Measurements from ENCODE around the gene MCC.
"Not testable (repeated sequence)": the region's sequence is repeated elsewhere in the genome, so short reads cannot be mapped to it uniquely, and the experiment has no call there.

MCC gene

DNA sequence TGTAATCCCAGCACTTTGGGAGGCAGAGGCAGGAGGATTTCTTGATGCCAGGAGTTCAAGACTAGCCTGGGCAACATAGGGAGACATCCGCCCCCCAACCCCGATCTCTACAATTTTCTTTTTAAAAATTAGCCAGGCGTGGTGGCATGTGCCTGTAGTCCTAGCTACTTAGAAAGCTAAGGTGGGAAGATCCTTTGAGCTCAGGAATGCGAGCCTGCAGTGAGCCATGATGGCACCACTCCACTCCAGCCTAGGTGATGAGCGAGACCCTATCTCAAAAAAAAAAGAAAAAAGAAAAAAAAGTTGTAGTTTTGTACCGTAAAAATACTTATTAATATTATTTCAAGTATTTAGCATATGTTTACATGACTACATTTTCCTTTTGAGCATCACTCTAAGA lies 82.7 kb downstream of the MCC start:
- no peak for DNase-seq

DNA sequence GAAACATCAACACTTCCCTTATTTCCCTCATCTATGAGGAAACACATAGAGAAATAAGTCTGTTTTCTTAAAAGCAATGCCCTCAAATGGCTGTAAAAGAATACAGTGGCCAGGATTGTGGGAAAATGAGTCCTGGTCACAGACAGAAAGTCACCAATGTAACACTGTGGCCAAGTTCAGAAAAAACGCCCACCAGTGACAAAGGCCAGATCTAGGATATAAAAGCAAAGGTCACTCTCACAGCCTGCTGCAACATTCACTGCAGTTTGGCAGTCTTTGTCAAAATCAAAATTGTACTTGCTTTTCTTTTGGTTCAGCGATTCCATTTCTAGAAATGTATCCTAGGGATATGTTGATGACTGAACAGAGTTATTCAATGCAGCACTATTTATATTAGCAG lies 84.0 kb downstream of the MCC start:
- DNase-seq, result no peak

DNA sequence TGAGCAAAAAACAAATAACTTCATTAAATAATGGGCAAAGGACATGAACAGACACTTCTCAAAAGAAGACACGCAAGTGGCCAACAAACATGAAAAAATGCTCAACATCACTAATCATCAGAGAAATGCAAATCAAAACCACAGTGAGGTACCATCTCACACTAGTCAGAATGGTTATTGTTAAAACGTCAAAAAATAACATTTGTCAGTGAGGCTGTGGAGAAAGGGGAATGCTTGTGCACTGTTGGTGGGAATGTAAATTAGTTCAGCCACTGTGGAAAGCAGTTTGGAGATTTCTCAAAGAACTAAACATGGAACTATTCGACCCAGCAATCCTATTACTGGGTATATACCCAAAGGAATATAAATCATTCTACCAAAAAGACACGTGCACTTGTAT lies 90.3 kb downstream of the MCC start:
- DNase-seq, result not testable (repeated sequence)

DNA sequence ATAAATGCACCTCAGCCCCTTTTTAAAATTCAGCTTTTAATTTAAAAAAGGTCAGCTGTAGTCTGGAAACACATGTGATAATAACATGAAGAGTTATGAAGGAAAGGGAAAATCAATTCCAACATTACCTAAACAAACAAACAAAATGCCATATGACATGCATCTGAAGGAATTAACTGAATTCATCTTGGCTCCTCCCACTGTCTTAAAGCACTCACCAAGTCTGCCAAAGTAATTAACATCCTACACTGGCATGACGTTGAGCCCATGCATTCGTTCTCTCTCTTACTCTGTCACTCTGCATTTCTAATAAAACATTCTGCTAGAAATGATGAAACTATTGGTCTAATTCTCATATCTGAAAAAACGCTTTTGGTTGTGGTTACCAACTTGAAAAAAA lies 91.2 kb downstream of the MCC start:
- no peak for DNase-seq

DNA sequence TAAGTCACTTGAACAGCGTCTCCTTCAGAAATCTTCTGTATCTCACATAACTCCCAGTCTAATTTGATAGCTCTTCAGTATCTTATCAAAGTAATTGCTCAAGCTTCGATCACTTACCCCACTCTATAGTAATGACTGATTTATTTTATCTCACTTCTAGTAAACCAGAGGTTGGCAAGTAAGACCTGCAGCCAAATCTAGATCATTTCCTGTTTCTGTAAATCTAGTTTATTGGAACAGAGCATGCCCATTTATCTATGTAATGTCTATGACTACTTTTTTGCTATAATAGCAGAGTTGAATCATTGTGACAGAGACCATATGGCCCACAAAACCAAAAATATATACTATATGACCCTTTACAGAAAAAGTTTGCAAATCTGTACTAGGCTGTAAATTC lies 93.6 kb downstream of the MCC start:
- DNase-seq, result no peak

DNA sequence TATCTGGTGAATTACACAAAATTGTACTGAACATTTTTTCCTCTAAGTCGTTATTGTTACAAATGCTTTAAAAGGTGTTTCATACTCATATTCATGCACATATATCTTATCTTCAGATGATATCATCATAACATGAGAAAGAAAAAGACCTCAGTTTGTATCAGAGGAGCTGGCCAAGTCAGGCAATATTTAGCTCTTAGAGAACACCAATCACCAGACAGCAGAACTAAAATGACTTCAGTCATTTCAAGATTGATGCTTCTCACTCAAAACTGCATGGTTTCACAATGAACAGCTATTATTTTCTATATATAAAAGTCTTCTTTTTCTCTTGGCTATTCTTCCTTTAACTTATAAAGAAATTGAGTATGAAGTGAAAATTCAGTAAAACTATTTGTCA lies 98.0 kb downstream of the MCC start:
- no peak for DNase-seq

DNA sequence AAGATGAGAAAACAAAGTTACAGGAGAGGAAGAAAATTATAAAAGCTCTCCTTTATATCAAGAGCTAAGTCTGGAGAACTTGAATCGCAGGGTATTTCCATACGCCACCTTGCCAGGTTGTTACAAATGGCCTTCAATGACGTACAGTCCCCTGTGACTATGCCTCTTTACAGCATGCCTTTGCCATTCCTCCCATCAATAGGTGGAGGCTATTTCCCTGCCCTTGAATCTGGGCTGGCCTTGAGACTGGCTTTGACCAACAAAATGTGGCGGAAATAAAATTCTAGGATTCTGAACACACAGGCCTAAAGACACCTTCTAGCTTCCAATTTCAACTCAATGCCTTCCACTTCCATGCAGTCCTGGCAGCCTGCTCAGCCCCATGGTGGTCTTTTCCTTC lies 99.1 kb downstream of the MCC start:
- DNase-seq, result no peak

DNA sequence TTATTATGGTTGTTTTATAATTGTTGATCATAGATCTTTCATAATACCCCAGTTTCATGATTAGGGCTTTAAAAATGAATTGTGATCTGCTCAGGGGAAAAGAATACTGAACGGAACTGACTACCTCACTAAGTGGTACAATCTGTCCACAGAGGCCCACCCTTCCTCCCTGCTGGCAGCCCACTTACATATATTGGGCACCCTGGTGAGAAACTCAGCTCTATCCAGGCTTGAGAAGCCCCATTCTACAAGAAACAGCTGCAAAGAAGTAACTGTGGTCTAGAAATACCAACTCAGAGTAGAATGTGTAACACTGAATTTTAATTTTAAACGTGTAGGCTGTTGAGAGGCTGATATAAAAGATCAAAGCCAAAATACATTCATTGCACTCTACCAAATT lies 100.4 kb downstream of the MCC start:
- DNase-seq, result no peak

DNA sequence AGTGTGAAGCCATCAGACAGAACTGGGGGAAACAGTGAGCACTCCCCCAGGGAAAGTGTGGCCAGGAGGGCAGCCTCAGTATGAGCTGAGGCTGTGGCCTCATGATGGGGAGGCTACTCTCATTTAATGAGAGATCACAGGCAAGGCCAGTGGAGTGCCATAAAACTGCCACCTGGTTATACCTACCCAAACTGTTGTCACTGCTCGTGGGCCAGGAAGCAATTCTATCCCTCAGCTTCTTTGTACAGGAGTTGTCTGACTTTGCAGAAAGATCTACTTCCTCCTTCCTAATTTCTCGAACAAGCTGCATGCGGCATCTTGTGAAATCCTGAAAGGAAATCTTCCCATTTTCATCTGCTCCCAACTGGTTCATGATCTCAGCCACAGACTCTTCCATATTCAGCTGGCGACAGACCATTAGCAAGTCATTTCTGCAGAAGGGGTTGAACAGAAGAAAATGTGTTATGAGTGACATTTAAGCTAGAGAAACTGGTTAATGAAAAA lies 103.4 kb downstream of the MCC start:
- no peak for DNase-seq

DNA sequence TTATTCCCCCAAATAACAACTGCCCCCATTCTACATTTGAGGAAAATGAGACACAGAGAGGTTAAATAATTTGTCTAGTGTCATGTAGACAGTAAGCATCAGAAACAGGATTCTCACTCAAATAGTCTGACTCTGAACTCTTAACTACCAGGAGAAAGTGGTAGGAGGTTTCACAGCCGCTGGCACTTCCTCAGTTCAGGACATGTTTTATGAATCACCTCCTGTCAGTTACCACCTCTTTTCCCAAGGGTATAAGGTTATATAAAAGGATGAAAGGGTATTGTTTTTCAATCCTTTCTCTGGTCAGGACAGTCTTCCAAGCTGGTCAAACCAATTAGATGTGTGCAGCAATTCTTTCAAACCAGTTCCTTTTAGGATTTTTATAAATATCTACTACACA lies 105.5 kb downstream of the MCC start:
- no peak for DNase-seq

DNA sequence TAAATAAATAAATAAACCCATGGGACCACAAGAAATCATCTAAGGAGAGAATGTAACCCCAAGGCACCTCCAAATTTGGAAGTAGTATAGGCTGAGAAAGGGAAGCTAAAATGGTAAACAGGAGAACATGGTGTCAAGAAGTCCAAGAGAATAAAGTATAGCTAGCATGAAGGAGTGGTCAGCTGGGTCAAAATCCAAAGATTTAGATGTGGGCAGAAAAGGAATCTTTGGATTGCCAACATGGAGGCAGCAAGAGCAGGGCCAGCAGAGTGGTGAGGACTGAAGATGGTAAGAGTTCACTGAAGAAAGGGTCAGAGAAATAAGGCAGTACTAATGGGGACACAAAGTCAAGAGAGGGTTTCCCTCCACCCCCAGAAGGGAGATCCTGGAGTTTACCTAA lies 106.5 kb downstream of the MCC start:
- no peak for DNase-seq

DNA sequence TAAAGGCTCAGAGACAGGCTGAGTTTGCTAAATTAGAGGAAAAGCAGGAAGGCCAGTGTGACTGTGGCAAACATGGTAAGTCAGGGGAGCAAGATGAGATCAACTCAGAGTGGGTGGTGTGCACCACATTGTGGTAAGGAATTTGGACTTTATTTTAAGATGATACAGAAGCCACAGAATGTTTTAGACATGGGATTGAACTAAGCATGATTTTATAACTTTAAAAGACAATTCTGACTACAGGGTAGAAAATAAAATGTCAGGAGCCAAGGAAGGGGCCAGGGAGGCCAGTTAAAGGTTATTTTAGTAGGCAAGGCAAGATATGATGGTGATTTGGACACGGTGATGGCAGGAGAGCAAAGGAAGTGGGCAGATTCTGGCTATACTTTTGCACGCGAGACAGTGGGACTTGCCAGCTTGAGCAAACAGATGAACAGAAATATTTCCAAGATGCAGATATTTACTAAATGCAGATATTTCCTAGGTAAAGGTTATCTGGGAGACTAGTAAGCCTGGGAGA lies 107.4 kb downstream of the MCC start:
- no peak for DNase-seq

DNA sequence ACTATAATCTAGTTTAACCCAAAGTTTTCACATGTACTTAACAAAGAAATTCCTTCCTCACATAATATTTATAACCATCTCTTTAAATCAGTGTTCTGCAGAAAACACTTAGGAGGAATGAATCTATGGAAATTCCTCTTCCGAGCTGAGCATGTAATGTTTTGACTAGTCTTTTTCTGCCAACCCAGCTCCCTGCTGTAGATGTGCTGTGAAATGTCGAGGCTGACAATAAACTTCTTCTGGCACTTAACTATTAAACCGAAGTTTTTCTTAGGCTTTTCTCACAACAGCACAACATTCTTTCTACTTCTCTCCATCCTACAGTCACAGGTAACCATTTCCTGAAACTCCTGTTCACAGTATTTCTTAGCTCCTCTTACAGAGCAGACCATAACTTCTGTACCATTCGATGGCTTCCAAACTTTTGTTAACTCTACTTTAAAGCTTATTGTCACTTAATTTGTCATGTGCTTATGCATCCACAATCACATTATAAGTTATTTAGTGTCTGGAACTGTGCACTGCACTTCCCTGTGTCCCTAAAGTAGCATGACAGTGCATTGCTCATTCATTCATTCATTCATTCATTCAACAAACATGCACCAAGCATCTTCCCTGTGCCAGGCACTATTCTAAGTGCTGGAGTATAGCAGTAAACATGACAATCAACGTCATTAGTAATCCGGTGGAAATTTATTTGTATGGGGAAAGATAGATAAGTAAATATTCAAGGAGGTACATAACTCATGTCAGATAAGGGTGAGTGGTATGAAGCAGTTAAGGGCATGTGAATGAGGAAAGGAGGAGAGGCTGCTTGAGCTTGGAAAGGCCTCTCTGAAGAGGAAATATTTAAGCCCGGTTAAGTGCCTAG lies 108.1 kb downstream of the MCC start:
- no peak for DNase-seq

DNA sequence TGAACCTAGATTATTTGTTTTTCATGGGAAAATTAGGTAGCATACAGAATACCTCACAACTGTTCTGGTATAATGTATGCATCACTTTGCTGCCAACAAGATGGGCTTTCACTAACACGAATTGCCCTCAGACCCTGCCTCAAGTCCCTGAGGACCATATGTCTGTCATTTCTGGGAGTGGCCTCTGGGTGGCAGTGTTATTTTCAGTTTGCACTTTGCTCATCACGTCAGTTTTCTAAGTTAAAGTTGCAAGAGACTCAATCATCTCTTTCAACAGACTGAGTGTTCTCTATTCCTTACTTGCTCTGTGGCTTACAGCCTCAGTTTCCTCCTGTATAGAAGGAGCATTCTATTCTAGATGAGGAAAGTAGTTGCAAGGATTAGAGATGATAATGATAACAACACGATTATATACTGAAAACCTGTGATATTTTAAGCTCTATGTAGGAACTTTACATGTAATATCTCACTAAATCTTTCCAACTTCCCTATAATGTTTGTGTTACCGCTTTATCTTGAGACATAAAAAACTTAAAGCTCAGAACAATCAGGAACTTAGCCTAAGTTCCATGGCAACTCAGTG lies 109.2 kb downstream of the MCC start:
- no peak for DNase-seq

DNA sequence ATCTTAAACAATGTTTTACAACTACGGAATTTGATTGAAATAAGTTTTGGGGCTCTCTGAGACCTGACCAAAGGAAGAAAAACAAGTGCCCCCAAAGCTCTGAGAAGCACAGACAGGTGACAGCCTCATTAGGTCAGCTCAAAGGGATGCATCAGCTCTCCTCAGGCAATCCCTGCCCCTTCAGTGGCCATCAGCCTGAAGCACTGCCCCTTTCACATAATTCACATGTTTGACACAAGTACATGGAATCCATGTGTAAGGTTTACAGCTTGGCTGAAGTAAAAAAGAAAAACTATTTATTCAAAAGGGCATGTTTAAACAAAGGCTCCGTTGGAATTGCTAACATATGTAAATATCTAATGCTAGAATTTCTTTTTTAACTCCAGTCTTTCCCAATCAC lies 109.7 kb downstream of the MCC start:
- no peak for DNase-seq

DNA sequence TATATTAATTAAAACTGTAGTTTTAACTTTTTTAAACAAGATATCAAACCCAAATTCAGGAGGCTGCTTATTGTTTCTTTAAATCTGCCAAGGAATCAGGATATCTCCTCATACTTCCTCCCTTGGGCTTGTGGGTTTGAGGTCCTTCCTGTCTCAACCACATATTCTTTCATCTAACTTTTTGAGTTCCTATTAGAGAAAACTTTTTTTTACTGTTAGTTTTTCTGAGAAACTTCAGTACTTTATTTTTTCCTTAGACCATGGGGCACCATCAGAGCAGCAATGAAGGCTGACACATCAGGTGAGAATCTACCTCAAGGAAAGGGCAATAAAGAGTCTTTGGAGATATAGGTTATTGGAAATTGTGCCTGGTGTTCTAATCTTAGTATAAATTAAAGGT lies 110.2 kb downstream of the MCC start:
- no peak for DNase-seq

DNA sequence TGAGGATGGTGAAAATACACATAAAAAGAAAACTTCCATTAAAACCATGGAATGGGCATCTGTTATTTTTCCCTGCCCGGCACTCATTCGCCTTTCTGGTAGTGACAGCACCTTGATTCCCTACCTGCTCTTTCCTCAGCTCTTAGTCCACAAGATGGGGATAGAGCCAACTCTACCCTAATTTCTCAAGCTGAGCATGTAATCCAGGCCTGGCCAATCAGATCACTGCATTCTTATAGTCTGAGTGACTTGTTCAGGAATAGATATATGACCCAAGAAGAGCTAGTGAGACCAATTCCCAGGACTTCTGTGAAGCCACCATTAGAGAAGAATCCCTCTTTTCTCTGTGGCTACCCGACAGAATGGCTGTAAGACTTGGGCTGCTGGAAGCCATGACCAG lies 111.6 kb downstream of the MCC start:
- DNase-seq, result no peak

DNA sequence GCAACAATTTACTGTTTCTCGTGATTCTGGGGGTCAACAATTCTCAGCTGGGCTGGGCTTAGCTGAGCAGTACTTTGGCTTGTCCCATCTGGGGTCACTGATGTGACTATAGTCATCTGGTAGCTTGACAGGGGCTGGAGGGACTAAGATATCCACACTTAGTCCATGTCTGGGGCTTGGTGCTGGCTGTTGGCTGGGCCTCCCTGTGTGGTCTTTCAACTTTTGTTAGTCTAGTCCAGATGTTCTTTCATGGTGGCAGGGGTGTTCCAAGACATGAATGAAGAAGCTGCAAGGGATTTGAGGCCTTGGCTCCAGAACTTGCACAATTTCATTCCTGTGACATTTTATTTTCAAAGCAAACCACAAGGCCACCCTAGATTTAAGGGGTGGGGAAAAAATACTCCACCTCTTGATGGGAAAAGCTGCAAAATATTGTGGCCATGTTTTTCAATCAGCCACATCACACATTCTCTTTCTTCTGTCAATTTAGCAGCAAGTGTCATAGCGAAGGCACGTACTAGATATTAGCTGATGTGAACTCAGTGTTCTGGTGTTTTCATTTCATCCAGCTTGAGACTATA lies 112.7 kb downstream of the MCC start:
- no peak for DNase-seq

DNA sequence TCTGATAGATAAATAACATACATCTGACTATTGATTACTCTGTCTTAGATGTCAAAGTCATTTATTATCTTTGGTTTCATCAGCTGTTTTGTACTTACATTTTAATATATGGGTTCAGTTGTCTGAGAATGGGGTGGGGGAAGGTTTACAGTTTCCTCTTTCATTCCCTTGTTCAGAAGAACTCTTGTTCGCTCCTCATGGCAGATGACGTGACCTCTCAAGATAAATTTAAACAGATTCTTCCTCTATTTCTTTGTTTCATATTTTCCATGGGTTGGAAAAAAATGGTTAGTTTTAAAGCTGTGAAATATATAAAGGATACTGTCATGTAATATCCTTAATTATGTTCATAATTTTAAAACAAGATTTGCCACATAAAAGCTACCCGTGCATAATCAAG lies 114.8 kb downstream of the MCC start:
- DNase-seq, result no peak

DNA sequence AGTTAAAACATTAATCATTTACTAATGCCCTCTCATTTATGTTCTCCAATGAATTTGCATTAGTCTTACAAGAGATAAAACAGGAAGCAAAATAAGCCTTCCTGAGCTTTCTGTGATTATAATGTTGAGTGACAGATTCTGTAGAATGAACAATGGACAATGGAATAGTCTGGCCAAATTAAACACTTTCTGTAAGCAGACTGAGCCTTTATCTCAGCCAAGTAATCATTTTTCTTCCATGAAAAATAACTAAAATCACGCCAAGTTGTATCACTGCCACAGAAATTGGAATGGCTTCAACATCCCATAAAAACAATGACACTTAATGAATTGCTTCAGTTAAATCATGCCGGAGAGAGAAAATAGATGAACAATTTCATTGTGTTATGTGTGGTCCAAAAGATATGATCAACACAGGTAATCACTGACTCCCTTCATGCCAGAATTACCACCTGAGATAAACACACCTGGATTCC lies 116.5 kb downstream of the MCC start:
- DNase-seq, result no peak

DNA sequence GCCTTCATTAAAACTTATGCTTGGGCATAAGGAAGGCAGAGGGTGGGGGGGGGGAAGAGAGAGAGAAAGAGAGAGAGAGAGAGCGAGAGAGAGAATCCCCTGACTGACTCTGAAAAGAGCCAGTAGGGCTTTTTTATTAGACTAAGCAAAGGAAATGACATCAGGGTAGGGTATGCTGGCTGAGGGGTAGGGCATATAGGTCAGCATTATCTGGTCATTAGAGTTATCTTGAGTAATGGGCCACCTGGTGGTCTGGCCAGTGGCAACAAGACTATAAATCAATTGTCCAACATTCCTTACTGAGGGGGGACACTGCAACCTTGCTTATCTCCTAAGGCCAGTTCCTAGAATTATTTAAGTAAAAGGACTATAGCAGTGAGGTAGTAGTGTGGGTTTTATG lies 120.7 kb downstream of the MCC start:
- DNase-seq, result no peak

DNA sequence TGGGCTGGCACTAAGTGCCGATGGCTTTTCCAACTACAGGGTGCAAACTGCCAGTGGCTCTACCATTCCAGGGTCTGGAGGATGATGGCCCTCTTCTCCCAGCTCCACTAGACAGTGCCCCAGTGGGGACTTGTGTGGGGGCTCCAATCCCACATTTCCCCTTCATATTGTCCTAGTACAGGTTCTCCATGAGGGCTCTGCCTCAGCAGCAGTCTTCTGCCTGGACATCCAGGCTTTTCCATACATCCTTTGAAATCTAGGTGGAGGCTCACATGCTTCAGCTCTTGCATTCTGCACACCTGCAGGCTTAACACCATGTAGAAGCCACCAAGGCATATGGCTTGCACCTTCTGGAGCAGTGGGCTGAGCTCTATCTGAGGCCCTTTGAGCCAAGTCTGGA lies 123.8 kb downstream of the MCC start:
- no peak for DNase-seq

DNA sequence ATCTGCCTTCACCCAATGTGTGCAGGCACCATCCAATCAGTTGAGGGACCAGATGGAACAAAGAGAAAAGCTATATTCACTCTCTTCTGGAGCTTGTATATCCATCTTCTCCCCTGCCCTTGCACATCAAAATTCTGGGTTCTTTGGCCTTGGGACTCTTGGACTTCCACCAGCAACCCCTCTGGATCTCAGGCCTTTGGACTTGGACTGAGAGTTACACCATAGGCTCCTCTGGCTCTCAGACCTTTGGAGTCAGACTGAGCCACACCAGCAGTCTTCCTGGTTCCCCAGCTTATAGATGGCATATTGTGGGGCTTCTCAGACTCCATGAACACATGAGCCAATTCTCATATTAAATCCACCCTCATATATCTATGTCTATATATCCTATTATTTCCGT lies 126.6 kb downstream of the MCC start:
- DNase-seq, result no peak

DNA sequence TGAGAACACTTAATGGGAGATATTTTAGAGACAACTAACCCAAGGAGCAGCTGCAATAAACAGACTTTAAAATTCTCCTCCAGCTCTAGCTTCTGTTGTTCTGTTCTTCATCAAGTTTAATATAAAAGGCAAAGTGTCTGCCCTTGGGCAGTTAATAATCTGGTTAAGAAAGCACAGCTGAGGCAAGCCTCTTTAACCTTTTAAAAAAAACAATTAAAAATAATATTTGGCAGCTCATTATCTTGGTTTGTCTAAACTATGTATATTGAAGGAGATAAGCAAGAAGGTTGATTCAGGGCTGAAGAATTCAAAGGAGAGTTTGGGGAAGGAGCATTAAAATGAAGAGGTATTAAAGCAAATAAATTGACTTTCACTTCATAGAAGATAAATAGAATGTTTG lies 128.8 kb downstream of the MCC start:
- DNase-seq, result no peak

Data from activated gamma-delta T cell (primary cell).